Thyroid gland (tissue), 4 donors: ENCODE measurements around the gene DNAJB6. TPM values are rescaled to one million over a fixed set of nuclear protein-coding genes. Genes with fewer than 3 reads are reported as not detected.

ENCODE experiments used
- DNase-seq, 2 donors: peaks; one replicate each; pipeline ENCODE4 v3.0.0-alpha.2; 2019
- H3K27ac ChIP-seq, 3 donors: fragments of 200-600 bp; sonication (generic); 1 replicate in 2 of 3; 2 replicates in 1 of 3; pipeline ENCODE4 v1.5.1; 2016 to 2019; ENCODE audit warnings: mild to moderate bottlenecking in 1 of 3, moderate library complexity in 1 of 3
- H3K27me3 ChIP-seq: fragments of 200-600 bp; sonication (generic); one replicate; pipeline ENCODE4 v1.5.1; 2019
- H3K36me3 ChIP-seq, 2 donors: fragments of 200-600 bp; sonication (generic); one replicate each; pipeline ENCODE4 v1.5.1; 2016 to 2019
- H3K4me1 ChIP-seq, 2 donors: fragments of 200-600 bp; sonication (generic); one replicate each; pipeline ENCODE4 v1.5.1; 2017 to 2019
- H3K4me3 ChIP-seq, 3 donors: fragments of 200-600 bp; sonication (generic); replicated peaks in 1 of 3; 1 replicate in 2 of 3; 2 replicates in 1 of 3; pipeline ENCODE4 v1.5.1; 2016; ENCODE audit warnings: mild to moderate bottlenecking in 1 of 3
- H3K9me3 ChIP-seq: fragments of 200-600 bp; sonication (generic); one replicate; pipeline ENCODE4 v1.5.1; 2017
- CTCF ChIP-seq, 6 experiments: fragments of 200-600 bp in 3 of 6; fragments of 450-650 bp in 3 of 6; sonication (generic) in 3 of 6; IDR thresholded peaks; one replicate each; pipeline ENCODE4 v1.5.1; 2016 to 2019; ENCODE audit warnings: antibody characterized with exemption in 6 of 6, mild to moderate bottlenecking in 2 of 6, inconsistent platforms in 1 of 6, moderate library complexity in 1 of 6
- POLR2A ChIP-seq, 2 donors: fragments of 450-650 bp; IDR thresholded peaks; one replicate each; pipeline ENCODE4 v1.6.1; 2017; ENCODE audit warnings: antibody characterized with exemption in 2 of 2, mild to moderate bottlenecking in 2 of 2, moderate library complexity in 1 of 2
- WGBS, 2 donors: methylation state at CpG; one replicate each; pipeline ENCODE4 v1.1.5; 2017; 5-methylcytosine and 5-hydroxymethylcytosine counted together
- intact Hi-C: fragments of 100-400 bp; cut with DNase I; formaldehyde crosslinking; loops from one replicate; pipeline ENCODE4 v1.15.1; 2023
- total RNA-seq, 4 donors: library from RNA; depleted of rRNA; stranded (reverse); fragments of >200 nt; gene quantifications; one replicate each; pipeline ENCODE4 v1.2.3, GENCODE V29; 2016

The DNAJB6 gene
- total RNA-seq, 4 donors from 2014 or later = 80.7 to 92.7 (median 91.1) TPM

DNA sequence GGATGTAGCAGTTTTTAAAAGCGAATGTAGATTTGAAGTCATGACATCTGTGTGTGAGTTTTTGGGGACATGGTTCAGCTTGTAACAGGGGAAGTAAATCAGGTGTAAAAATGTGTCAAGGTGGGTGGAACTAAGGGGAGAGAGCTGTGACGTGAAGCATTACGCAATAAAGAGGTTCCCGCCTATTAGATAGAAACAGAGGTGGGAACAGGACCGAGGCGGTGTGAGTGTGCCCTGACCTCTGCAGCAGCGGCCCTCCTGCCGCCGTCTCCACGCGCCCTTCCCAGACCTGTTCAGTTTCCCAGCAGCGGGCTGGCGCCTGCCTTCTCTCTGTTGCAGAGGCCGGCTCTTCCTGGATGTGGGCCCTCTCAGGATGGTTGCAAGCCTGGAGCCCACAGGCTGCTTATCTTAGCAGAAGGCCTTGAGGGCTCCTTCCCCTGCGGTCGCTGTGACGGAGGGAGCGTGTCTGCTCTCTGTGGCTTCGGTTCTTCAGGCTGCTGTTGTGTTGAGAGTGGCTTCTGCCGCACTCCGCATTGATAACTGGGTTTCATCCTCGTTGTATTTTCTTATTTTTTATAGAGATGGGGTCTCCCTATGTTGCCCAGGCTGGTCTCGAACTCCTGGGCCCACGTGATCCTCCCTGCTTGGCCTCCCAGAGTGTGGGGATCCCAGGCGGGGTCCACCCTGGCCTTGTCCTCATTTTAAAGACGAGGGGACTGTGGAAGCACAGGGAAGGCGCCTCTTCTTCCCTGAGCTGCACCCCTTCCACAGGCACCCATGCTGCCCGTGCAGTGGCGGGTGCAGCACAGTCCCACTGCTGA is 65.0 kb downstream of the DNAJB6 start:
- Histone ChIP-seq H3K4me1 (peaks cover 7 to 17% of the 10 kb centered on the region in 2 donors), H3K36me3 (no peaks in the 10 kb centered on the region), H3K4me3 (no peak overlapping the region), H3K9me3 (no peaks in the 10 kb centered on the region), H3K27me3 (no peaks in the 10 kb centered on the region), H3K27ac (no peak overlapping the region)
- no peak for TF ChIP-seq CTCF (IDR thresholded peaks at IDR 0.05)
- no peak for TF ChIP-seq POLR2A (IDR thresholded peaks at IDR 0.05)
- intact Hi-C loops = no loop called here
- no peak for DNase-seq
- WGBS, 2 donors = 90 to 94% methylated on average over 27 to 29 of the region's 29 CpGs

DNA sequence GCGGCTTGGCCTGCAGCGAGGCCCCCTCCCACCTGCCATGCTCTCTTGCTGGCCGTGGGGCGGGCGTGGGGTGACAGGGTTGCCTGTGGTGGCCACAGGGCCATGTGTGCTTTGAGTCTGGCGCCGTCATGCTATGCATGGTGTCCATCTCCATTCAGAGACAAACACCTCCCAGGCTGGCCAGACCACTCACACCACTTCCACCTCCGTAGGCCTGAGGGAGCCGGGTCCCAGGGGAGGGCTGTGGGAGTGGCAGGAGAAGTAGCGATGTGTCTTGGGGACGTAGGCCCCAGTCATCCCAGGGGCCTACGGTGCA is 65.5 kb downstream of the DNAJB6 start:
- DNase-seq = no peak
- Histone ChIP-seq H3K9me3 (no peaks in the 10 kb centered on the region), H3K4me1 (peaks cover 7 to 17% of the 10 kb centered on the region in 2 donors), H3K36me3 (peaks cover 0 to 2% of the 10 kb centered on the region in 2 donors), H3K27me3 (no peaks in the 10 kb centered on the region), H3K4me3 (no peak overlapping the region), H3K27ac (no peak overlapping the region)
- no peak for TF ChIP-seq CTCF (IDR thresholded peaks at IDR 0.05)
- TF ChIP-seq POLR2A (IDR thresholded peaks at IDR 0.05) = no peak
- intact Hi-C loops = no loop called here
- 90 to 96% methylated on average over 5 to 7 of the region's 12 CpGs for WGBS, 2 donors

DNA sequence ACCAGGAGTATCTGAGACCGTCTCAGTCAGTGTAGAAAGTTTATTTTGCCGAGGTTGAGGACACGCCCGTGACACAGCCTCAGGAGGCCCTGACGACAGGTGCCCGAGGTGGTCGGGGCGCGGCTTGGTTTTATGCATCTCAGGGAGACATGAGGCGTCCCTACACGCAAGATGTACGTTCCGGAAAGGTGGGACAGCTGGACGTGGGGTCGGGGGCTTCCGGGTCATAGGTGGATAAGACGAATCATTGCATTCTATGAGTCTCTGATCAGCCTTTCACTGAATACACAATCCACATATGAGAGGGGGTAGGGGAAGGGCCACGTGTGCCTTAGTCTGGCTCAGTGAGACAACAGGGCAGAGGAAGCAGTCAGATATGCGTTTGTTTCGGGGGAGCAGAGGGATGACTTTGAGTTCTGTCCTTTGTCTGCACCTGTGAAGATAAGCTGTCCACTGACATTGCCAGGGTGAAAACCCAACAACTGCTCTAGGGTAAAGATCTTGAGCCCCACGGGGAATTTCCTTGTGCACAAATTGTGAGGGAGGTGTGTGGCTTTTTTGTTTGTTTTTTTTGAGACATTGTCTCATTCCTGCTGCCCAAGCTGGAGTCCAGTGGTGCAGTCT is 66.2 kb downstream of the DNAJB6 start:
- DNase-seq = no peak
- intact Hi-C loops = no loop called here
- peaks cover 6 to 10% of the 10 kb centered on the region in 2 donors for H3K4me1 ChIP-seq
- no peak overlapping the region for H3K27ac ChIP-seq
- no peak overlapping the region for H3K4me3 ChIP-seq
- 86 to 88% methylated on average over 16 to 21 of the region's 21 CpGs for WGBS, 2 donors
- peaks cover 0 to 5% of the 10 kb centered on the region in 2 donors for H3K36me3 ChIP-seq
- no peaks in the 10 kb centered on the region for H3K9me3 ChIP-seq
- no peak for TF ChIP-seq POLR2A (IDR thresholded peaks at IDR 0.05)
- no peak for TF ChIP-seq CTCF (IDR thresholded peaks at IDR 0.05)
- H3K27me3 ChIP-seq = no peaks in the 10 kb centered on the region

DNA sequence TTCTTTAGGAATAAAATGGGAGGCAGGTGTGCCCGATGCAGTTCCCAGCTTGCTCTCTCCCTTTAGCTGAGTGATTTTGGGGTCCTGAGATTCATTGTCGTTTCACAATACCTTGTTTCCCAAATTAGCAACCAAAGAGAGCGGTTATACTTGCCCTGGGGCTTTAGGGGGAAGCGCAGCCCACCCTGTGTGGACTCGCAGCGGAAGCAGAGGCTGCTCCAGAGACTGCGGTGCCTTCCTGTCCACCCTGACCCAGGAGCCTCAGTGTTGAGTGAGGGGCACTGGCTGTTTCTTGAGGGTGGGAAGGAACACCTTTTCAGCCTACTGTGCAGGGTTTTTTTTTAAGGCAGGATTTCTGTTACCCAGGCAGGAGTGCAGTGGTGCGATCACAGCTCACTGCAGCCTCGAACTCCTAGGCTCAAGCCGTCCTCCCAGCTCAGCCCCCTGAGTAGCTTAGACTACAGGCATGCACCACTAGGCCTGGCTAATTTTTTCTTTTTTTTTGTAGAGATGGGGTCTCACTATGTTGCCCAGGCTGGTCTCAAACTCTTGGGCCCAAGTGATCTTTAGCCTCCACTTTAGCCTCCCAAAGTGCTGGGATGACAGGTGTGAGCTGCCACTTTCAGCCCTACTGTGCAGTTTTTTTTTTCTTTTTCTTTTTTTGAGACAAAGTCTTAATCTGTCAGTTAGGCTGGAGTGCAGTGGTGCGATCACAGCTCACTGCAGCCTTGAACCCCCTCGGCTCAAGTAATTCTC is 67.0 kb downstream of the DNAJB6 start:
- TF ChIP-seq CTCF (IDR thresholded peaks at IDR 0.05) (no peak), POLR2A (IDR thresholded peaks at IDR 0.05) (no peak)
- WGBS, 2 donors = 88 to 93% methylated on average over 12 of the region's 12 CpGs
- no peak overlapping the region for H3K4me3 ChIP-seq
- H3K27me3 ChIP-seq = no peaks in the 10 kb centered on the region
- H3K4me1 ChIP-seq = peaks cover 0 to 4% of the 10 kb centered on the region in 2 donors
- intact Hi-C loops = no loop called here
- no peaks in the 10 kb centered on the region for H3K9me3 ChIP-seq
- no peak for DNase-seq
- no peak overlapping the region for H3K27ac ChIP-seq
- H3K36me3 ChIP-seq = peaks cover 0 to 5% of the 10 kb centered on the region in 2 donors
